Limb (tissue), 2 donors: ENCODE data around the gene CAMK2D.
"Not testable (repeated sequence)": the region's sequence is repeated elsewhere in the genome, so short reads cannot be mapped to it uniquely, and the experiment has no call there.

Source experiments
- DNase-seq, 2 donors: peaks; one replicate each; pipeline ENCODE4 v3.0.0-alpha.2; 2016; ENCODE audit errors: extremely low spot score in 2 of 2

CAMK2D gene

DNA sequence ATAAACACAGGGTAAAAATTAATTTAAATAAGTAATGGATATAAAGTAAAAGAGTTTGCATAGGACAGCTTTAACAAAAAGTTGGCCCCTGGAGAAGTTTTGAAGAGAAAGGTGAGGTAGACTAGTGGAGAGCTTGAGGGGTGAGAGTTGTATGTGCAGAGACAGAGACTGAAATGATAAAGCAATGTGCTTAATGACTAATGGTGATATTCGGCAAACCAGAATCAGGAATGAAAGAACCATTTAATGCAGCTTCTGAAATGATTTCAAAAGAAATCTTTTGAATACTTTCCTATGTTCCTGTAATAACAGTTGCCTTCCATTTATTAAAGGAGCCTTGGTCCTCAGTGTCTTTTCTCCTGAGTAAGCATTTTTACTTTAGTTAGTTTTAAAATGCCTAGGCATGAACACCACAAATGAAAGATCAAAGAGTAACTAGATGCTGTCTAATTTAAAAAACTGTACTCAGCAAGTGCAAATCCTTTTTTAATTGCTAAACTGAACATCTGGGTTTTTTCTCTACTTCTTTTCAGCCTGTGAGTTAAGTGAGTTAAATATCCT, 28.5 kb downstream of the CAMK2D start:
- DNase-seq, result no peak

DNA sequence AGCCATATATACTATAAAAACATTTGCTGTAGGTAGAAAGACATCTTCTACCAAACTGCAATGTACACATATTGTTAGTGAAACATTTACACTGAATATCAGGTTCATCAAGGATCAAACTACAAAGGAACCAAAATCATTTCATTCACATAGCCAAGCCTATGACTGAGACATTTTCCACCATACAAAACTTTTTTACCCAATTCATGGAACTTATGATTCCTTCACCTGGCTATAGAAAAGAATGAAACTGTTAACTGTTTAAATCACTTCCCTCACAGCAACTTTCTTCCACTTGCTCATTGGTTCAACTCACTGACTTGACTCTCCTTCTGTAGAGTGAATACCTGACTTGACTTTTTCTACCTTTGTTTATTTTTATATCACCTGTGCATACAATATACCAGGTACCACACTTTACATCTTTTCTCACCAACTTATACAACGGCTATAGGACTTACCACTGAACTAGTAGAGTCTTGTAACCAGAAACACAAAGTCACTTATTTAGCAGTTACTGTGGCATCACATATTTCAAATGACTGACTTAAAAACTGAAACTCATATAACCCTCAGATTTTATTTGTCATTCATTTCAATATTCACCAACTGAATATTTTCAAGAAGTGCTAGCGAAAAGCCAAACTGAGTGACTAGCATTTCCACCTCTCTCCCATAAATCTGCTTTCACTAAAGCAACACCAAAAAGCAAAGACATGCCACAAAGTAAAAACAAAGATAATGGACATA, 30.9 kb downstream of the CAMK2D start:
- no peak for DNase-seq

DNA sequence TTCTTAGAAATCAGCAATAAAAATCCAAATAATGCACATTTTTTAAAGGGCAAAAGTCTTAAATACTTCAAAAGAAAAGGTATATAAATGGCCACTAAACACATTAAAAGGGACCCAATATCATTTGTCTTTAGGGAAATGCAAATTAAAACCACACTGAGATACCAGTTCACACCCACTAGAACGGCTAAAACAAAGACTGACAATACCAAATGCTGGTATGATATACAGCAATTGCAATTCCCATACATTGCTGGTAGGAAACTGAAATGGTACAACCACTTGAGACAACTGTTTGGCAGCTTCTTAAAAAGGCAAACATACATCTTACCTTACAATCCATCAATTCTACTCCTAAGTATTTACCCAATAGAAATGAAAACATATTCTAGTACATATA, 33.7 kb downstream of the CAMK2D start:
- no peak for DNase-seq

DNA sequence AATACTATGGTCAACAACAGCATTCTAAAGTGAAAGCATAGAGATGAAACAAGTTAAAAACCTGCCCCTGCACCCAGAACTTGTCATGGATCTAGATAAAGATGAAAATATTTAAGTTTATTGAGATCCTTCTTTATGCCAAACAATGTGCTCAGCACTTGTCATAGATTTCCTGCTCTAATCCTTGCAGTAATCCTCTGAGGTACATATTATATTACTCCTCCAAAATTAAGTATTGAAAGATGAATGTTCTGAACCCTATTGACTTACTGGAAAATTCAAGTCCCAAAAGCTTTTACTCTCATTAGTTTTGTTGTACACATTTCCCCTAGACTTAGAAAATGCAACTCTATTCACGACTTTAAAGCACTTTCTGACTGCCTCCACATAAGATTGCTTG, 35.6 kb downstream of the CAMK2D start:
- no peak for DNase-seq

DNA sequence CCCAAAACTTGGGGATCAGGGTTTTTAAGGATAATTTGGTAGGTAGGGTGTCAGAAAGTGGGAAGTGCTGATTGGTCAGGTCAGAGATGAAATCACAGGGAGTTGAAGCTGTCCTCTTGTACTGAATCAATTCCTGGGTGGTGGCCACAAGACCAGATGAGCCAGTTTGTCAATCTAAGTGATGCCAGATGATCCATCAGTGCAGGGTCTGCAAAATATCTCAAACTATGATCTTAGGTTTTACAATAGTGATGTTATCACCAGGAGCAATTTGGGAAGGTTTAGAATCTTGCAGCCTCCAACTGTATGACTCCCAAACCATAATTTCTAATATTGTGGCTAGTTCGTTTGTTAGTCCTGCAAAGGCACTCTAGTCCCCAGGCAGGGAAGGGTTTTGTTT, 43.3 kb downstream of the CAMK2D start:
- no peak for DNase-seq

DNA sequence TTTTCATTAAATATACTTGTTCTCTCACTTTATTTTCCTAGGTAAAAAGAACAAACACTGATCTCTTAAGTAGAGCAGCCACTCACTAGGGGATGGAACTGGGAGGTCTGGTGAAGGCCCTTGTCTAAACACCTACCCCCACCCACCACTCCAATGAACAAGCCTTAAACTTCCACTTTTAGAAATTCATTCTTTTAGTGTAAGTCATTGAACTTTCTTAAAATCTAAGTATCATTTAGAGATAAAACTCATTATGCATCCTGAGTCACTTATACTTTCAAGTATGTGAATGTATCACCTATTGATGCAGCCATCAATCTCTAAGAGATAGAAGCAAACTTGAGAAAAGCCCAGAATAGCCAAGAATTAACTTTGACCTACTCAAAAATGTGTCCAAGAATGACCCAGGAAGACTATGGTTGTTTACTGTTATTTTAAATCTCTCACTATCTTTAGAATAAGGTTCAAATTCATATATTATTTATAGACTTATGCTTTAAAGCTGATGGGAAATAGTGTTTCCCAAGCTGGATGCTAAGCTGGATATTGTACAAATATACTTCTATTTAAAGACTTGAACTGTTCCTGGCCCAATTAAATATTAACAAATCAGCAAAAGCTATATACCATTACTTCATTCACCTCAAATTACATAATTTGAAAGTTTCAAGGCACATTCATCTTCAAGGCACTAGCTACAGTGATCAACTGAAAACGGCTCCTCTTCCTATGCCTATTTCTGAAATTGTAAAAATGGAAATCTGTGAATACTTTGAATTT, 49.5 kb downstream of the CAMK2D start:
- DNase-seq, result no peak

DNA sequence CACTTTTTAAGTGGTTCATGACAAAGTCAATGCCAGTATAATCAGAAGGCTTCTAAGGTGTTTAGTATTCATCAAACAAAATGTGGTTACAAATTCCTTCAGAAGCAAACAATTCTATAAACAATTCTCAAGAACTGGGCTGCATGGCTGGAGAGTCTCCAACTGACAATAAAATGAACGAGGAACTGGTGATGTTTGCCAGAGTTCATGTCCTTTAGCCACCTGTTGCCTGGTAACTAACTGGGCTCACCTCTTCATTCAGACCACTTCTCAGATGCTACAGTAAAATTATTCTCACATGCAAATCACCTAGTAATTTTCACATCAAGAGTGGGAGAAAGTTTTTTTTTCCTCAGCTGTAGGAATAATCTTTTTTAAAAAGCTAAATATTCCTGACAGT, 53.3 kb downstream of the CAMK2D start:
- no peak for DNase-seq

DNA sequence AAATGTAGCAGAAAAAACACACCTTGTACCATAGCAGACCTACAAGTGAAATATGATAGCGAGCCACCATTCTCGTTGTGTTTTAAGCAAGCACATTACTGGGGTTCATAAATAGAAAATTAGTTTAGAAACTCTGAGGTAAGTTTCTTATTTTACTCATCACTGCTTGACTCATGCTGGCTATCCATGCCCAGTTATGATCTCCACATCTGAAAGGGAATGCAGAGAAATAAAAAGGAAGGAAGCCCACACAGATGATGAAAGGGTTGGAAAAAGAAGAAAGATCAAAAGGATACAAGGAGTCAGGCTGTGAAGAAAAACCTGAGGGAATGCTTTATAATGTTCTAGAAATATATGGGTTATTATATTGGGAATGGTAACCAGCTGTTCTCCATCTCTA, 54.5 kb downstream of the CAMK2D start:
- no peak for DNase-seq

DNA sequence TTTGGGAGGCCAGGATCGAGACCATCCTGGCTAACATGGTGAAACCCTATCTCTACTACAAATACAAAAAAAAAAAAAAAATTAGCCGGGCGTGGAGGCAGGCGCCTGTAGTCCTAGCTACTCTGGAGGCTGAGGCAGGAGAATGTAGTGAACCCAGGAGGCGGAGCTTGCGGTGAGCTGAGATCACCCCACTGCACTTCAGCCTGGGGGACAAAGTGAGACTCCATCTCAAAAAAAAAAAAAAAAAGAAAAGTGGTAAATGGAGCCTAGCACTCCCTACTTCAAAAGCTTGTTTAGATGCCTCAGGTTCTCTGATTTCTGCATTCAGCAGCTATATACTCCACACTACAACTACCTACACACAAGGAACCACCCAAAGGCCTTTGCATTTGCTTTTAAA, 56.4 kb downstream of the CAMK2D start:
- not testable (repeated sequence) for DNase-seq

DNA sequence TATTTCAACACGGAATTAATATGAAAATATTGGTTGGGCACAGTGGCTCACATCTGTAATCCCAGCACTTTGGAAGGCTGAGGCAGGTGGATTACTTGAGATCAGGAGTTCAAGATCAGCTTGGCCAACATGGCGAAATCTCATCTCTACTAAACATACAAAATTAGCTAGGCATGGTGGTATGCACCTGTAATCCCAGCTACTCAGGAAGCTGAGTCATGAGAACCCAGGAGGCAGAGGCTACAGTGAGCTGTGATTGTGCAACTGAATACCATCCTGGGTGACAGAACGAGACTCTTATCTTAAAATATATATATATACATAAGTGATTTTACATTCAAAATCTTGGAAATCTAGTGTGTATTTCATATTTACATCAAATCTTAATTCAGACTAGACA, 58.9 kb downstream of the CAMK2D start:
- DNase-seq, result not testable (repeated sequence)

DNA sequence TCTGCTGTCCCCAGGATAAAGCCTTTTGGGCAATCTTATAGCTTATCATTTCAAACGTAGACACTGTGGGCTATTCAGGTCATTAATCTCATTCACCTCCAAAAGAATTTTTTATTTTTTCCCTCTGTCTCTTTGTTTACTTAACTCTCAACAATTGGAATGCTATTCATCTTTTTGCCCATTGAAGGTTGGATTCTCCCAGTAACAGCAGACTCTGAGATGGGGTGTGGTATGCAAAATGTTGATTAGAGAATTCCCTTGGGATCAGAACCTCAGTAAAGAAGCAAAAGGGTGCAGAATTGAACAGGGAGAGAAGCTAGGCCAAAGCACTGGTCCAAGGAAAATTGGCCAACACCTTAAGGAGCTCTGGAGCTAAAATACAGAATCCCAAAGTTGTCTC, 60.4 kb downstream of the CAMK2D start:
- DNase-seq, result no peak

DNA sequence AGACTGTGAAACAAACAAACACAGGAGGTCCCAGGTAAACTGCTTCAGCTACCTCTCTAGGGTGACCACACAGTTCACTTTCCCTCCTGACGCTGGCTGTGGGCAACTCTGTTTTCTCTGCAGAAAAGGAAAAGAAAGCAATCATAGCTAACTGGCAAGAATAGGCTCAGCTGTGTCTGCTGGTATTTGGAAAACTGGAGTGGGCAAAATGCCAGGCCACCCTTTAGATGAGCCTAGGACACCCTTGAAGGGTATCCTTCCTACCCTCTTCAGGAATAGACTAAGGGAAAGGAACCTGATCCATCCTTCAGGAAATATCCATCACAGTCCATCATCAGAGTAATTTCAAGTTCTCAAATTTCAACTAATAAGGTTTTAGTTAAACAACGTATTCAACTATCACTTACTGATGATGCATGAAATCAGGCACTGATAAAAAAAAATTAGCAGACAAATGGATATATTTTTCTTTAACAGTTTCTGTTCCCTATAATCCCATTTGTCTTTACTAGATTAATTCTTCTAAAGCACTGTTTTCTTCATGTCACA, 60.9 kb downstream of the CAMK2D start:
- DNase-seq, result no peak

DNA sequence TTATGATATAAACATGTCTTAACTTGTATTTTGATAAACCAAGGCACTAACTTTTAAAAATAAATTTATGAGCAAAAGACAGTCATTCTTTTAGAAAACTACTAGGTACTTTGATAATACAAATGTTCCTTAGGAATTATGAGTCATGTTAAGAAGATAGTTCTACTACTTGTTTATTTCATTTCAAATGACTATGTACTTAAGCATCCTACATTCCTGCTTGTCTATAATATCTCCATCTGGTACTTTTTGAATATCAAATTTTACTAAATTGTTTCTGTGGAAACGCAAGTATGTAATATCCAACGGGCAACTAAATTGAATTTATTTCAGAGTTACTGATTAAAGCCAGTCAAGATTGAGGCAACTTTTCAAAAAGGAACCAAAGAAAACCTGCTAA, 61.8 kb downstream of the CAMK2D start:
- no peak for DNase-seq

DNA sequence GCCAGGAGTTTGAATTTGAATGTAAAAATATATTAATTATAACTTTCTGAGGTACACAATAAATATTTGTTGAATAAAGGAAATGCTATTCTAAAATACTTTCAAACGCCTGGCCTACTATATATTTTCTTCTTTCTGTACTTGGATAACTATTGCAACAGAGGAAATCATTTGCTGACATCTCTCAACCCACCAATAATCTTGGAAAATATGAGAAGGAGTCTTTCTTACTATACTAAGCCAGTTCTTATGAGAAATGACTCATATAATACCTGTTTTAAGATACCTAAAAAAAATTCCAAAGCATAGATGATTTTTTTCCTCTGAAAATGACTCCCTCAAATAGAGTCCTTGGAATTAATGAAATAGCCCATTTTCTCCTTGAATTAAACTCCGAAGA, 64.1 kb downstream of the CAMK2D start:
- DNase-seq, result no peak

DNA sequence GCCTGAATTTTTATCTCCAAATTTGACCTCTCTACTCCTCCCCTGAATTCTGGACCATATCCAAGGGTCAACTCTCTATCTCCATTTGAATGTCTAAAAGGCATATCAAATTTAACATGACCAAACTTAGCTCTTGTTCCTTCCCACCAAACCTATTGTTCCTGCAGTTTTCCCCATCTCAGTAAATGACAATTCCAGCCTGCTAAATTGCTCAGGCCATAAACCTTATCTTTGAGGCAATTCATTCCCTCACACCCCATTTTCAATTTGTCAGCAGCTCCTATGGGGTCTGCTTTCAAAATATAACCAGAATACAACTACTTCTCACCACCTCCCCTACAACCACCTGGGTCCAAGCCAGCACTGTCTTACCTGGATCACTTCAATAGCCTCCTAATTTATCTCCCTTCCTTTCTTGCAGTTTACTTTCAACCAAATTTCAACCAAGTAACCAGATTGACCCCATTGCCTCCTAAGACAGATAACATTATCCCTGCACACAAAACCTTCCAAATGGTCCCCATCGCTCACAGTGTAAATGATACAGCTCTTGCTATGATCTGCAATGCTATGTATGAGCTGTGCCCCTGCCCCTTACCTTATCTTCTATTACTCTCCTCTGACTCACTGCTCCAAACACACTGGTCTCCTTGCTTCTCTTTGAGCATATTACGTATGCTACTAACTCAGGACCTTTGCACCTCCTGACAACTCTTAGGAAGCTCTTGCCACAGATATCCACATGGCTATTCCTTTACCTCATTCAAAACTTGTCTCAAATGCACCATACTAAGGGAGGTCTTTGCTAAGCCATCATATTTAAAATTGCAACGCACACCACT, 66.0 kb downstream of the CAMK2D start:
- no peak for DNase-seq

DNA sequence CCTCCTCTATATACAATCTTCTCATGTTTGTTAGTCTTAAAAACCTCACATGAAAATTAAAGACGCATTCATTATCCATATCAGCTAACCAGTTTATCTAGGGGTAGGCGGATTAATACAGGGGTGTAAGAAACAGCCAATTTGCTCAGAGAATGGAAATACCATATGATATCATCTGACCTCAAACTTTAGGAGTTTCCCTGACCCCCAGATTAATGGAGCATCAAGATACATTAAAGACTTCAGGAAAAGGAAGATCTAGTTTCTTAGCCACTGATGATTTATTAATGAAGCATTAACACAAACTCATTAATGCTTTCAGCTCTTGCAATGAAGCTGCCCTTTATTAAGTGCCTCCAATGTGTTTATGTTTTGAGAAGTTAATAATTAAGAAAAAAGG, 67.5 kb downstream of the CAMK2D start:
- no peak for DNase-seq

DNA sequence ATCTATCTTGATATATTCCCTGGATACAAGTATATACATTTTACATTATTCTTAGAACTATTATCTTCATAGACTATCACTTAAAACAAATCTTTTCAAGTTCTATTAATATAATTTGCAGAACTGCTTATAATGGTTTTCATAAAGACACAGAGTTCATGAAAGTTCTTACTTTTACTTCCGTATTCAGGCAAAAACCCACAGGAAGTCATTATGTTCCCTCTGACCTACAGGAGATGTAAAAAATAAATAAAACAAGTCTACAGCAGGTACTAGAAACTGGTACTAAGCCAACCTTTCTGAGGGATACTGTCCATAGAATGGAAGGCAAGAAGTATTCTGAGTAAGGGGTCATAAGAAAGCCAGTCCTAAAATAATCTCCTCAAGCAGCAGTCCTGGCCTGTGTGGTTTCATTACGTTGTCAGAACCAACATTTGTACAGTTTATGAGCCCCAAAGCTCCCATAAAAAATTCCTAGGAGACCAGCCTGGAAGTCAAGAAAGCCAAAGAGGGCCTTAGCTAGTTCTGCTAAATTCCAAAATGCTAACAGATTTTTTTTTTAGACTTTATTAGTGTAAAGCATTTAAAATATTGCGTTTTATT, 68.6 kb downstream of the CAMK2D start:
- no peak for DNase-seq

DNA sequence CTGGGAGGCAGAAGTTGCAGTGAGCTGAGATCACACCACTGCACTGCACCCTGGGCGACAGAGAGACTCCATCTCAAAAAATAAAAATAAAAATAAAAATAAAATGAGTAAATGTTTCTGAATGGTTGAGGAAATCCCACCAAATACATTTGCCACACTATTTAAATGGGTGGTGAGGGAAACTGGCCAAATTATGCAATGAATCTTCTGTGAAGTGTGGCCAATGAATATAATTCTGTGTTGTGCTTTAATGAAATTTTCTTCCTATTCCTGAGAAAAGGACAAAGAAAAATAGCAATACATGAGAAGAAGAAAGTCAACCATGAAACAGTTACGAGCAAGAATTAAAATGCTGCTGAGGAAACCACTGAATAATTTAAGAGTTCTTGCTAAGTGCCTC, 69.9 kb downstream of the CAMK2D start:
- no peak for DNase-seq

DNA sequence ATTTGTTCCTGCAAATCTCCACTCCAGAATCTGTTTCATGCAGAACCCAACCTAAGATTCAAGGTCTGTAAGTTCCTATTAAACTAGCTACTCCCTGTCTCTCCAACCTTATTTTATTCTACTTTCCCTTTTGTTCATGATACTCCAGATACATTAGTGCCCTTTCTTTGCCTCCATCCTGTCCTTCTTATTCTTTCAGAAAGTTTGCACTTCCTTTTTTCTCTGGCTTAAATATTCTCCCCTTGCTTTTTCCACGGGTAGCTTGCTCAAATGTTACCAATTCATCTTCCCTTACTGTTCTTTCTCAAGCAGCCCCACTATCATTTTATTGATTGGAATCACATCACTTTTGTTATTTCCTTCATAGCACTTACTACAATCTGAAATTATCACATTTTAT, 72.1 kb downstream of the CAMK2D start:
- DNase-seq, result no peak

DNA sequence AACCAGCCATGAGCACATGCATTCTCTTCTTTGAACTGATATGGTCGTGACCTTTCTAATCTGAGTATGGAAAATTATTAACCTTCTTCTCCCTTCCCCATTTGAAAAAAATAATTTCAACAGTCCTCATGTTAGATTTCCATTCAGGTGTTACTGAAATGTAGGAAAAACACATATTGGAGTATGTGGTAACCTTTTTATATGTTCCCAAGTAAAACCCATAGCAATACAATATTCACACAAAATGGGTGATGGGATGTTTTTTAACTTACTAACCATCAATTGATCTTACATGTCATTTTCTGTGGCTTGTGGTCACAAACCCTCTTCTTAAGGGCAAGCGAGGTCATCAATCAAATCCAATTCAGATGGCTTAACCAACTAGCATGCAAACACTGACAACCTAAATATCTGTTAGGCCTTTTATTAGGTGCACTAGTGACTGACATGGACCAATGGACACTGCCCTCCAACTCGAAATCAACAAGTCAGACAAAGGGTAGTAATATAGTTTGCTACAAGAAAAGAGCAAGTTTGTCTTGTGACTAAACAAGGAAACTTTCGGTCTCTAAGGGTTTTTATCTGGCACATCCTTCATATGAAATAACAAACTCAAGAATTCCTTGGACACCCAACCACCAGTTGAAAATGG, 74.3 kb downstream of the CAMK2D start:
- DNase-seq, result no peak

DNA sequence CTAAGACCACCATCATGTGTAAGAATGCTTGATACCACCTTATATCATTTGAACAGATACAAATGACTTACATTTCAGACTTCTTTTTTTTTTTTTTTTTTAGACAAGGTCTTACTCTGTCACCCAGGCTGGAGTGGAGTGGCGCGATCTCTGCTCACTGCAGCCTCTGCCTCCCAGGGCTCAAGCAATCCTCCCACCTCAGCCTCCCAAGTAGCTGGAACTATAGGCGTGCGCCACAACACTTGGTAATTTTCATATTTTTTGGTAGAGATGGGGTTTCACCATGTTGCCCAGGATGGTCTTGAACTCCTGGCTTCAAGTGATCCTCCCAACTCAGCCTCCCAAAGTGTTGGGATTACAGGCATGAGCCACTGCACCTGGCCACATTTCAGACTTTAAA, 76.4 kb downstream of the CAMK2D start:
- DNase-seq, result not testable (repeated sequence)
